Adrenal gland (tissue), 5 donors: ENCODE results near the gene FGF12.

Experiments used
- POLR2A ChIP-seq, 2 donors: fragments of 450-650 bp; IDR thresholded peaks; one replicate each; pipeline ENCODE4 v1.6.1; 2017; ENCODE audit warnings: antibody characterized with exemption in 2 of 2, mild to moderate bottlenecking in 2 of 2, moderate library complexity in 1 of 2
- TF ChIP-seq, protein P1 (sequence below), 6 experiments: fragments of 450-650 bp in 4 of 6; fragments of 200-600 bp in 2 of 6; sonication (generic) in 1 of 6; IDR thresholded peaks; 1 replicate in 5 of 6; 2 replicates in 1 of 6; pipeline versions ENCODE4 v1.5.1 to v1.8.0; 2016 to 2021; ENCODE audit warnings: antibody characterized with exemption in 6 of 6, mild to moderate bottlenecking in 2 of 6, moderate library complexity in 1 of 6
- donor health status: DM: no; HTN: no; CAD: no.

DNA sequence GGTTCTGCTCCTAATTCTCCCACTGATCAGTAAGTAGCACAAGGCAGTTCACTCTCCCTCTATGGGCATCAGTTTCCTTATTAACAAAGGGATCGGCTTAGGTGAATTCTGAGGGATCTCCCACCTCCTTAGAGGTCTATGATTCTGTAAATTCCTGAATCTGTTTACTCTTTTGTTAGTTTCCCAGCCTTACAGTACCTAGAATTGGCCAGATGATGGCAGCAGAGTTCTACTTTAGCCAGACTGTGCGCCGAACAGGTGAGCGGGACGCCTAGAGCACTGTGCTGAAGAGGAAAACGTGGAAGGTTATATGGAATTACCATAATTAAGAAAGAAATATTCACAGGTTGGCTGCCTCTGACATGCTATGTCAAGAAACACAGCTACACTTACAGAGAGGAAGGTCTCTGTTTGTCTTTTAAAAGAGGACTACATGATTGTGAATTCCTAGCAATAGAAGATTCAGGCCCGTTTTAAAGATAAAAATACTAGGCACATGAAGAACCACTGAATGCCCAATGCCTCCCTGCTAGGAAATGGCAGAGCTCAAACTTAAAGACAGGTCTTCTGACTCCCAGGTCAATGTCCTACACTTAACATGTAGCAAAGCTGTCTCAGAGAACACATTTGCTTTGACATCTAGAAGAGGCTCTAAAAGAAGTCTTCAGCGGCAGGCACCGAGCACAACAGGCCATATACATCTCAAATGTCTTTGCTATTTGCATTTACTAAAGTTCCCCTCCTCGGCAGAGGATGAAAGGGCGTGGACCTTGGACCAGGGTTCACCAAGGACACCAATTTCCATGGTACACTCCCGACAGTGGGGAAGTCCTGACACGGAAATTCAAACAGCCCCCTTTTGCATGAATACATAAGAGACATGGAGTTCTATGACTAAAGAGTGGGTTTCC lies 259.9 kb downstream of the FGF12 start:
- TF ChIP-seq, protein P1, sequence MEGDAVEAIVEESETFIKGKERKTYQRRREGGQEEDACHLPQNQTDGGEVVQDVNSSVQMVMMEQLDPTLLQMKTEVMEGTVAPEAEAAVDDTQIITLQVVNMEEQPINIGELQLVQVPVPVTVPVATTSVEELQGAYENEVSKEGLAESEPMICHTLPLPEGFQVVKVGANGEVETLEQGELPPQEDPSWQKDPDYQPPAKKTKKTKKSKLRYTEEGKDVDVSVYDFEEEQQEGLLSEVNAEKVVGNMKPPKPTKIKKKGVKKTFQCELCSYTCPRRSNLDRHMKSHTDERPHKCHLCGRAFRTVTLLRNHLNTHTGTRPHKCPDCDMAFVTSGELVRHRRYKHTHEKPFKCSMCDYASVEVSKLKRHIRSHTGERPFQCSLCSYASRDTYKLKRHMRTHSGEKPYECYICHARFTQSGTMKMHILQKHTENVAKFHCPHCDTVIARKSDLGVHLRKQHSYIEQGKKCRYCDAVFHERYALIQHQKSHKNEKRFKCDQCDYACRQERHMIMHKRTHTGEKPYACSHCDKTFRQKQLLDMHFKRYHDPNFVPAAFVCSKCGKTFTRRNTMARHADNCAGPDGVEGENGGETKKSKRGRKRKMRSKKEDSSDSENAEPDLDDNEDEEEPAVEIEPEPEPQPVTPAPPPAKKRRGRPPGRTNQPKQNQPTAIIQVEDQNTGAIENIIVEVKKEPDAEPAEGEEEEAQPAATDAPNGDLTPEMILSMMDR (IDR thresholded peaks at IDR 0.05): peak; percentile 74 to 93 (median 82)
- TF ChIP-seq POLR2A (IDR thresholded peaks at IDR 0.05): no peak
